SU-DHL-6 (cell line): ENCODE measurements around the gene ANO2.

Experiments
- EZH2phosphoT487 ChIP-seq: fragments of 200-600 bp; sonication (generic), shearing (Covaris generic); conservative IDR thresholded peaks from 2 replicates; pipeline ENCODE4 v1.6.1; 2018; ENCODE audit warnings: mild to moderate bottlenecking, antibody characterized with exemption, low read length, moderate library complexity, mixed read lengths
- TF ChIP-seq, protein P1 (sequence below): fragments of 200-600 bp; sonication (generic); IDR thresholded peaks from one replicate; pipeline ENCODE4 v1.5.1; 2017; ENCODE audit warnings: antibody characterized with exemption, mild to moderate bottlenecking, low read length, moderate library complexity; ENCODE audit not compliant: insufficient read depth, poor library complexity, severe bottlenecking

DNA sequence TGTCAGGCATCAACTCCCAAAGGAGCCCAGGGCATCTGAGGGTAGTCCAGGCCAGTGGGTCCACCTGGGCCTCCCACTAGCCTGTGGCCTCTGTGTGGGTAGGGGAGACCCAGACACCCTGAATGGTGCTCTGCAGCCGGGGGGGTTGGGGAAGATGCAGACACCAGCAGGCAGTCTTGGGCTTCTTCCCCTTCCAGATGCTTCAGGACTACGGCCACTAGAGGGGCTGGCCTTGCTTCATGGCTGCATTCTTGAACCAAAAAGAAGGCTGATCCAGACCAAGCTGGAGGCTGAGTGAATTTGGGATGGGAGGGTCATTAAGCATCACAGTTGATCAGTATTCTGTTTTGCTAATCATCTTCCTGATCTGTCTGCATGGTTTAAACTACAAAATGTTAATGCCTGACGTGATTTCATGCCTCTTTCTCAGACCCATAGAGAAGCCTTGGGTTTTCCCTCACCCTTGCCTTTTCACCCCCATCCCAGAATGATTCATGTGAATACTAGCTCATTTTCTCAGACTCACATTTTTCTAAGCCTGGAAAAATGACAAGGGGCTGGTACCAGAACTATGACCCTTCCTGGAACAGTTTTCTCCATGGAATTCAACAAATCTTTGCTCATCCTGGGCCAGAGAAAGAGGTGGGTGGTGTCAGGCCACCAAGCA, 379.0 kb downstream of the ANO2 start:
- TF ChIP-seq, protein P1, sequence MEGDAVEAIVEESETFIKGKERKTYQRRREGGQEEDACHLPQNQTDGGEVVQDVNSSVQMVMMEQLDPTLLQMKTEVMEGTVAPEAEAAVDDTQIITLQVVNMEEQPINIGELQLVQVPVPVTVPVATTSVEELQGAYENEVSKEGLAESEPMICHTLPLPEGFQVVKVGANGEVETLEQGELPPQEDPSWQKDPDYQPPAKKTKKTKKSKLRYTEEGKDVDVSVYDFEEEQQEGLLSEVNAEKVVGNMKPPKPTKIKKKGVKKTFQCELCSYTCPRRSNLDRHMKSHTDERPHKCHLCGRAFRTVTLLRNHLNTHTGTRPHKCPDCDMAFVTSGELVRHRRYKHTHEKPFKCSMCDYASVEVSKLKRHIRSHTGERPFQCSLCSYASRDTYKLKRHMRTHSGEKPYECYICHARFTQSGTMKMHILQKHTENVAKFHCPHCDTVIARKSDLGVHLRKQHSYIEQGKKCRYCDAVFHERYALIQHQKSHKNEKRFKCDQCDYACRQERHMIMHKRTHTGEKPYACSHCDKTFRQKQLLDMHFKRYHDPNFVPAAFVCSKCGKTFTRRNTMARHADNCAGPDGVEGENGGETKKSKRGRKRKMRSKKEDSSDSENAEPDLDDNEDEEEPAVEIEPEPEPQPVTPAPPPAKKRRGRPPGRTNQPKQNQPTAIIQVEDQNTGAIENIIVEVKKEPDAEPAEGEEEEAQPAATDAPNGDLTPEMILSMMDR = no peak
- no peak for TF ChIP-seq EZH2phosphoT487
